ENCODE data around the gene FKBP4. TPM values are rescaled to one million over a fixed set of nuclear protein-coding genes. Genes with fewer than 3 reads are reported as not detected.
A peak's percentile ranks its signal among the peaks of the same experiment; 100 is the strongest.

Gene FKBP4
- total and polyA plus RNA-seq, 2 of the 13 experiments (the other 11 are each of a cell fraction or from before 2014, with no cell fraction given), result 25.7 to 66.1 TPM

- POLR2A ChIA-PET, result interaction anchor here (1.2 to 1.7 kb wide), 4 partner anchors 15 to 151 kb away, joined by 3 to 9 read pairs (median 6); no protein-coding TSS in a partner anchor
- FAIRE-seq (peak; percentile 91), DNase-seq (ENCODE audit: low spot score) (peak; percentile 98), ATAC-seq (peak; percentile 97)
- Histone ChIP-seq H3K9me3 (ENCODE audit: low read length) (no peaks in the 10 kb centered on the region), H4K20me1 (ENCODE audit: insufficient read depth, low read length) (peaks cover 5% of the 10 kb centered on the region; the same call in 1 of the 2 replicates), H3K9ac (ENCODE audit: insufficient read depth, low read depth, low read length) (peak within 1 kb of the TSS; percentile 98), H3K79me2 (ENCODE audit: insufficient read depth, low read length) (peaks cover 16% of the 10 kb centered on the region), H2AFZ (ENCODE audit: low read length) (peak within 1 kb of the TSS; percentile 96), H3K27ac (ENCODE audit: extremely low read length, insufficient read depth, low read length) (peak within 1 kb of the TSS; percentile 99), H3K27me3 (ENCODE audit: control insufficient read depth in 1 of 2, insufficient read depth in 2 of 2, low read length in 2 of 2) (peaks cover 0 to 3% of the 10 kb centered on the region in 2 experiments; a peak in 1 of 5 replicates), H3K4me2 (ENCODE audit: low read depth, low read length) (peak within 1 kb of the TSS; percentile 96), H3K4me1 (ENCODE audit: insufficient read depth, low read length) (peaks cover 17% of the 10 kb centered on the region), H3K4me3 (replicated peaks in 1 of 3; ENCODE audit: insufficient read depth in 1 of 3, low read depth in 2 of 3, low read length in 3 of 3) (peak within 1 kb of the TSS; percentile 80 to 98 (median 90)), H3K36me3 (replicated peaks in 1 of 2; ENCODE audit: control insufficient read depth in 1 of 2, insufficient read depth in 2 of 2, low read length in 2 of 2) (peaks cover 0 to under 1% of the 10 kb centered on the region in 2 experiments; a peak in 2 of 5 replicates)
- CTCF ChIA-PET (ENCODE audit: low intra/inter-chr PET ratio, low total read pairs), result interaction anchor here (1.2 kb wide), 1 partner anchor 73 kb away, joined by 3 read pairs; no protein-coding TSS in a partner anchor
- WGBS (ENCODE audit: low lambda C conversion rate), result 1% methylated on average over 38 of the region's 48 CpGs
- TSS peak; percentile 85 for BruUV-seq (replicated peaks)
- intact Hi-C loops (cut with micrococcal nuclease; ENCODE audit: unreplicated experiment) (no loop called here), in situ Hi-C loops (cut with HindIII; ENCODE audit: extremely low pct_ligation_motif_present, low pct_unique_long_range_greater_than_20kb) (no loop called here)
- TF ChIP-seq EZH2 (conservative IDR thresholded peaks at IDR 0.05; ENCODE audit: low read depth, low read length), result no peak
- TF ChIP-seq DNMT3B (CRISPR knock-in tag; conservative IDR thresholded peaks at IDR 0.05), result no peak; the same call in 1 of the 2 replicates
- peak; percentile 92; the same call in 1 of the 2 replicates for TF ChIP-seq ZNF552 (CRISPR knock-in tag; IDR thresholded peaks at IDR 0.05; ENCODE audit: borderline replicate concordance)
- TF ChIP-seq AKNA (CRISPR knock-in tag; IDR thresholded peaks at IDR 0.05; ENCODE audit: borderline replicate concordance), result peak; percentile 71; the same call in 1 of the 2 replicates
- no peak for TF ChIP-seq ARID3A (IDR thresholded peaks at IDR 0.05; ENCODE audit: low read depth, low read length)
- peak; percentile 73 for TF ChIP-seq ELF3 (CRISPR knock-in tag; IDR thresholded peaks at IDR 0.05)
- TF ChIP-seq ZSCAN29 (CRISPR knock-in tag; conservative IDR thresholded peaks at IDR 0.05), result peak; percentile 69; the same call in 1 of the 2 replicates
- TF ChIP-seq, protein P1, sequence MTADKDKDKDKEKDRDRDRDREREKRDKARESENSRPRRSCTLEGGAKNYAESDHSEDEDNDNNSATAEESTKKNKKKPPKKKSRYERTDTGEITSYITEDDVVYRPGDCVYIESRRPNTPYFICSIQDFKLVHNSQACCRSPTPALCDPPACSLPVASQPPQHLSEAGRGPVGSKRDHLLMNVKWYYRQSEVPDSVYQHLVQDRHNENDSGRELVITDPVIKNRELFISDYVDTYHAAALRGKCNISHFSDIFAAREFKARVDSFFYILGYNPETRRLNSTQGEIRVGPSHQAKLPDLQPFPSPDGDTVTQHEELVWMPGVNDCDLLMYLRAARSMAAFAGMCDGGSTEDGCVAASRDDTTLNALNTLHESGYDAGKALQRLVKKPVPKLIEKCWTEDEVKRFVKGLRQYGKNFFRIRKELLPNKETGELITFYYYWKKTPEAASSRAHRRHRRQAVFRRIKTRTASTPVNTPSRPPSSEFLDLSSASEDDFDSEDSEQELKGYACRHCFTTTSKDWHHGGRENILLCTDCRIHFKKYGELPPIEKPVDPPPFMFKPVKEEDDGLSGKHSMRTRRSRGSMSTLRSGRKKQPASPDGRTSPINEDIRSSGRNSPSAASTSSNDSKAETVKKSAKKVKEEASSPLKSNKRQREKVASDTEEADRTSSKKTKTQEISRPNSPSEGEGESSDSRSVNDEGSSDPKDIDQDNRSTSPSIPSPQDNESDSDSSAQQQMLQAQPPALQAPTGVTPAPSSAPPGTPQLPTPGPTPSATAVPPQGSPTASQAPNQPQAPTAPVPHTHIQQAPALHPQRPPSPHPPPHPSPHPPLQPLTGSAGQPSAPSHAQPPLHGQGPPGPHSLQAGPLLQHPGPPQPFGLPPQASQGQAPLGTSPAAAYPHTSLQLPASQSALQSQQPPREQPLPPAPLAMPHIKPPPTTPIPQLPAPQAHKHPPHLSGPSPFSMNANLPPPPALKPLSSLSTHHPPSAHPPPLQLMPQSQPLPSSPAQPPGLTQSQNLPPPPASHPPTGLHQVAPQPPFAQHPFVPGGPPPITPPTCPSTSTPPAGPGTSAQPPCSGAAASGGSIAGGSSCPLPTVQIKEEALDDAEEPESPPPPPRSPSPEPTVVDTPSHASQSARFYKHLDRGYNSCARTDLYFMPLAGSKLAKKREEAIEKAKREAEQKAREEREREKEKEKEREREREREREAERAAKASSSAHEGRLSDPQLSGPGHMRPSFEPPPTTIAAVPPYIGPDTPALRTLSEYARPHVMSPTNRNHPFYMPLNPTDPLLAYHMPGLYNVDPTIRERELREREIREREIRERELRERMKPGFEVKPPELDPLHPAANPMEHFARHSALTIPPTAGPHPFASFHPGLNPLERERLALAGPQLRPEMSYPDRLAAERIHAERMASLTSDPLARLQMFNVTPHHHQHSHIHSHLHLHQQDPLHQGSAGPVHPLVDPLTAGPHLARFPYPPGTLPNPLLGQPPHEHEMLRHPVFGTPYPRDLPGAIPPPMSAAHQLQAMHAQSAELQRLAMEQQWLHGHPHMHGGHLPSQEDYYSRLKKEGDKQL (CRISPR knock-in tag; IDR thresholded peaks at IDR 0.05; ENCODE audit: low read depth), result no peak
Measured at GRCh38 chr12:2812290-2813213, 17.8 kb downstream of the FKBP4 start, which contains the start of gene ITFG2. Gene ITFG2, plus strand, starts transcription at chr12:2812668. Its CDS starts 93 bp downstream, at chr12:2812761.

All from HepG2 (cell line).